ENCODE measurements around the gene LMAN1L.

- no peak for TF ChIP-seq CTCF (IDR thresholded peaks at IDR 0.05)
- TF ChIP-seq EP300 (IDR thresholded peaks at IDR 0.05), result no peak
Measured at GRCh38 chr15:74800559-74801094, 12.0 kb upstream of the LMAN1L start.

Measured in tibial nerve (tissue), 4 donors.